Endothelial cell of umbilical vein (primary cell): ENCODE data around the gene BIN2. TPM values are rescaled to one million over a fixed set of nuclear protein-coding genes. Genes with fewer than 3 reads are reported as not detected.
"Not testable (repeated sequence)": the region's sequence is repeated elsewhere in the genome, so short reads cannot be mapped to it uniquely, and the experiment has no call there.

Source experiments
- BruUV-seq: library from RNA; stranded (reverse); fragments of 400-500 nt; replicated peaks from 2 replicates; lab custom pipeline; 2021; lab: Mats Ljungman, UMichigan
- CTCF ChIA-PET: fragments of 300-600, 350-600 bp; sonication (Branson Sonifier 250); formaldehyde crosslinking; loops from one replicate; lab custom pipeline; 2021; ENCODE audit warnings: antibody characterized with exemption, inconsistent platforms; lab: Charles Lee
- POLR2A ChIA-PET: fragments of 300-600, 350-600 bp; sonication (Branson Sonifier 250); formaldehyde crosslinking; loops from one replicate; lab custom pipeline; 2021; ENCODE audit warnings: antibody characterized with exemption, inconsistent platforms; lab: Charles Lee
- DNase-seq: peaks from one replicate; pipeline ENCODE4 v3.0.0-alpha.2; 2011; ENCODE audit warnings: low read depth, low spot score
- FAIRE-seq: peaks from 2 replicates; lab custom pipeline; 2011; peaks lifted over from hg19 to GRCh38; lab: Jason Lieb, UNC
- H2AFZ ChIP-seq: 2 replicates; pipeline ENCODE4 v1.6.0; 2012; ENCODE audit warnings: low read depth, low read length, control low read depth, inconsistent platforms
- H3K27ac ChIP-seq: 2 replicates; pipeline ENCODE4 v1.5.1; 2011; ENCODE audit warnings: low read depth, mild to moderate bottlenecking, control low read depth, low read length, moderate library complexity; ENCODE audit not compliant: insufficient read depth
- H3K27me3 ChIP-seq, 2 experiments: 2 replicates each; pipeline versions ENCODE4 v1.6.0 to v1.6.1; 2011; ENCODE audit warnings: low read length in 2 of 2, mixed read lengths in 1 of 2; ENCODE audit not compliant: control insufficient read depth in 2 of 2, insufficient read depth in 2 of 2
- H3K36me3 ChIP-seq, 2 experiments: 2 replicates in 1 of 2; 3 replicates in 1 of 2; pipeline ENCODE4 v1.5.1; 2011; ENCODE audit warnings: low read length in 2 of 2, mild to moderate bottlenecking in 1 of 2, moderate library complexity in 1 of 2; ENCODE audit not compliant: control insufficient read depth in 2 of 2, insufficient read depth in 2 of 2; ENCODE audit errors: extremely low read depth in 1 of 2
- H3K4me1 ChIP-seq: 3 replicates; pipeline ENCODE4 v1.5.1; 2011; ENCODE audit warnings: mild to moderate bottlenecking, low read length; ENCODE audit not compliant: control insufficient read depth, insufficient read depth; ENCODE audit errors: extremely low read depth
- H3K4me2 ChIP-seq: 2 replicates; pipeline ENCODE4 v1.6.1; 2011; ENCODE audit warnings: low read length, control low read depth, mixed read lengths; ENCODE audit not compliant: insufficient read depth
- H3K4me3 ChIP-seq, 3 experiments: fragments of 200-600 bp in 1 of 3; sonication (generic), shearing (Covaris generic) in 1 of 3; replicated peaks in 1 of 3; 2 replicates each; pipeline ENCODE4 v1.5.1; 2011 to 2016; ENCODE audit warnings: control low read depth in 3 of 3, low read length in 3 of 3, mild to moderate bottlenecking in 2 of 3, inconsistent platforms in 1 of 3, low read depth in 1 of 3, moderate library complexity in 1 of 3; ENCODE audit not compliant: insufficient read depth in 1 of 3
- H3K79me2 ChIP-seq: 2 replicates; pipeline ENCODE4 v1.6.0; 2012; ENCODE audit warnings: low read length, inconsistent platforms; ENCODE audit not compliant: control insufficient read depth, insufficient read depth
- H3K9ac ChIP-seq: replicated peaks from 2 replicates; pipeline ENCODE3; 2011; ENCODE audit warnings: low read length, control low read depth; ENCODE audit not compliant: insufficient read depth; ENCODE audit errors: extremely low read depth
- H3K9me1 ChIP-seq: replicated peaks from 3 replicates; pipeline ENCODE4 v1.6.0; 2011; ENCODE audit warnings: mild to moderate bottlenecking, low read length; ENCODE audit not compliant: control insufficient read depth, insufficient read depth; ENCODE audit errors: extremely low read depth
- H3K9me3 ChIP-seq: replicated peaks from 2 replicates; pipeline ENCODE4 v1.5.1; 2012; ENCODE audit warnings: low read length, inconsistent platforms; ENCODE audit not compliant: control insufficient read depth, insufficient read depth
- H4K20me1 ChIP-seq: replicated peaks from 2 replicates; pipeline ENCODE3; 2011; ENCODE audit warnings: mild to moderate bottlenecking, low read length; ENCODE audit not compliant: control insufficient read depth, insufficient read depth; ENCODE audit errors: extremely low read depth
- EZH2 ChIP-seq: IDR thresholded peaks from 2 replicates; pipeline ENCODE4 v1.6.1; 2012; ENCODE audit warnings: borderline replicate concordance, low read depth, mild to moderate bottlenecking, moderate library complexity, low read length, inconsistent platforms; ENCODE audit not compliant: severe bottlenecking
- GATA2 ChIP-seq: IDR thresholded peaks from 2 replicates; pipeline ENCODE4 v1.7.0; 2011; ENCODE audit warnings: low read depth, mild to moderate bottlenecking, moderate library complexity, mixed read lengths, low read length; ENCODE audit not compliant: insufficient read length, insufficient read depth
- JUN ChIP-seq: IDR thresholded peaks from 2 replicates; pipeline ENCODE4 v1.6.1; 2011; ENCODE audit warnings: borderline replicate concordance, low read depth; ENCODE audit not compliant: insufficient read length, insufficient read depth
- MYC ChIP-seq: IDR thresholded peaks from one replicate; pipeline ENCODE4 v1.6.1; 2011; ENCODE audit warnings: mild to moderate bottlenecking, low read depth, low read length
- POLR2A ChIP-seq: IDR thresholded peaks from 2 replicates; pipeline ENCODE4 v1.6.1; 2012; ENCODE audit warnings: low read depth, mild to moderate bottlenecking, control low read depth, low read length
- POLR2AphosphoS5 ChIP-seq: IDR thresholded peaks from 2 replicates; pipeline ENCODE4 v1.6.1; 2012; ENCODE audit warnings: low read depth, mild to moderate bottlenecking, control low read depth, low read length, moderate library complexity; ENCODE audit not compliant: insufficient read depth
- dilution Hi-C: fragments of 300-500 bp; cut with MboI; formaldehyde crosslinking; loops from one replicate; pipeline ENCODE4 v1.15.0; 2019; ENCODE audit warnings: low sequenced_read_pairs; ENCODE audit not compliant: extremely low pct_ligation_motif_present
- intact Hi-C: fragments of 100-400 bp; cut with micrococcal nuclease; formaldehyde crosslinking; loops from one replicate; pipeline ENCODE4 v1.10.0; 2022
- polyA plus RNA-seq, 4 experiments: library from polyadenylated mRNA; depleted of rRNA in 3 of 4; stranded (reverse) in 3 of 4; unstranded in 1 of 4; fragments of >200 nt; gene quantifications; 2 replicates each; pipeline versions ENCODE4 v1.2.1 to v1.2.3, GENCODE V29; 2011 to 2012; ENCODE audit warnings: missing spikeins in 1 of 4
- total RNA-seq: library from RNA; stranded (reverse); gene quantifications from 2 replicates; pipeline ENCODE4 v1.2.3, GENCODE V29; 2021
- TF ChIP-seq, protein P1 (sequence below): IDR thresholded peaks from 2 replicates; pipeline ENCODE4 v1.6.1; 2011; ENCODE audit not compliant: insufficient read depth, insufficient read length
- TF ChIP-seq, protein P2 (sequence below), 2 donors: IDR thresholded peaks; 1 replicate in 1 of 2; 2 replicates in 1 of 2; pipeline ENCODE4 v1.5.1; 2011; ENCODE audit warnings: low read length in 2 of 2, mild to moderate bottlenecking in 2 of 2, moderate library complexity in 2 of 2, control low read depth in 1 of 2, inconsistent platforms in 1 of 2, low read depth in 1 of 2; ENCODE audit not compliant: insufficient read depth in 1 of 2; ENCODE audit errors: extremely low read depth in 1 of 2

The BIN2 gene
- total and polyA plus RNA-seq, 2 donors (not counting 3 experiments of a cell fraction or from before 2014, with no cell fraction given): not detected

DNA sequence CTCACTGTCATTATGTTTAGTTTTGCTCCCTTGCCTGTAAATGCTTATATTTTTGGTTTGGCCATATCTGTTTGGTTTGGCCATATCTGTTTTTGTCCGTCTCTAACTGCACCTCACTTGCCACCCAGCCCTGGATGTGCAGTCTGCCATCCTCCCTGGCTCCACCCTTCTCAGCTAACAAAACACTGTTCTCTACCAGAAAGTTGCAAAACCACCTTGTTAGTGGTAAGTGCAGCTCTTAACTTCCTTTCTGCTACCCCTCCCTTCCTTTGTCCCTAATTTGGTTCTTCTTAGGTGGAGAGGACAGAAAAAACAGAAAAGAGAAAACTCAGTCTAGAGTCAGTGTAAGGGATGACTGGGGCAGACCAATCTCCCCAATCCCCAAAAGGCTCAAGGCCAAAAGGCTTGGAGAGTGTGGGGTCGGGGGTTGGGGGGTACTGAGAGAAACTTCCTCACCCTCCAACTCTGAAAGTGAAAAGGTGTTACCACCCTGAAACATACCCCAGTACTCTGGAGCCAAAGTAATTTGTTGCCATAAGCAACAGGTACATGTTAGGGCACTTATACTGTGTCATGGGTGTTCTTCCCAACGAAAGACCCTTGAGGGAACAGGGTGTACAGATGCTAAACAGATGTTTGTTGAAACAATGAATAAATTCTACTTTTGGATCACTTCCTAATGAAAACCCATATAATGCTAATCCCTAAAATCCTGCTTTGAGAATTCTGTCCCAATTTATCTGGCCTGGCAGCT, 5.0 kb downstream of the BIN2 start:
- Histone ChIP-seq H3K4me1 (no peaks in the 10 kb centered on the region), H3K9ac (no peak overlapping the region), H3K27ac (no peak overlapping the region), H3K4me2 (no peak overlapping the region), H3K4me3 (no peak overlapping the region), H4K20me1 (no peaks in the 10 kb centered on the region), H2AFZ (no peak overlapping the region), H3K9me3 (no peaks in the 10 kb centered on the region), H3K36me3 (no peaks in the 10 kb centered on the region), H3K27me3 (peaks cover 0 to 2% of the 10 kb centered on the region in 2 experiments), H3K9me1 (no peaks in the 10 kb centered on the region), H3K79me2 (no peaks in the 10 kb centered on the region)
- BruUV-seq: no TSS peak
- dilution Hi-C loops: no loop called here
- CTCF ChIA-PET: interaction anchor here (0.9 kb wide), 1 partner anchor 29 kb away, joined by 3 read pairs; no protein-coding TSS in a partner anchor
- no peak for FAIRE-seq
- intact Hi-C loops: no loop called here
- POLR2A ChIA-PET: no interaction called here
- TF ChIP-seq POLR2A (no peak), EZH2 (no peak), GATA2 (no peak), JUN (no peak), POLR2AphosphoS5 (no peak), MYC (no peak)
- TF ChIP-seq, protein P1, sequence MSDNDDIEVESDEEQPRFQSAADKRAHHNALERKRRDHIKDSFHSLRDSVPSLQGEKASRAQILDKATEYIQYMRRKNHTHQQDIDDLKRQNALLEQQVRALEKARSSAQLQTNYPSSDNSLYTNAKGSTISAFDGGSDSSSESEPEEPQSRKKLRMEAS: no peak
- TF ChIP-seq, protein P2, sequence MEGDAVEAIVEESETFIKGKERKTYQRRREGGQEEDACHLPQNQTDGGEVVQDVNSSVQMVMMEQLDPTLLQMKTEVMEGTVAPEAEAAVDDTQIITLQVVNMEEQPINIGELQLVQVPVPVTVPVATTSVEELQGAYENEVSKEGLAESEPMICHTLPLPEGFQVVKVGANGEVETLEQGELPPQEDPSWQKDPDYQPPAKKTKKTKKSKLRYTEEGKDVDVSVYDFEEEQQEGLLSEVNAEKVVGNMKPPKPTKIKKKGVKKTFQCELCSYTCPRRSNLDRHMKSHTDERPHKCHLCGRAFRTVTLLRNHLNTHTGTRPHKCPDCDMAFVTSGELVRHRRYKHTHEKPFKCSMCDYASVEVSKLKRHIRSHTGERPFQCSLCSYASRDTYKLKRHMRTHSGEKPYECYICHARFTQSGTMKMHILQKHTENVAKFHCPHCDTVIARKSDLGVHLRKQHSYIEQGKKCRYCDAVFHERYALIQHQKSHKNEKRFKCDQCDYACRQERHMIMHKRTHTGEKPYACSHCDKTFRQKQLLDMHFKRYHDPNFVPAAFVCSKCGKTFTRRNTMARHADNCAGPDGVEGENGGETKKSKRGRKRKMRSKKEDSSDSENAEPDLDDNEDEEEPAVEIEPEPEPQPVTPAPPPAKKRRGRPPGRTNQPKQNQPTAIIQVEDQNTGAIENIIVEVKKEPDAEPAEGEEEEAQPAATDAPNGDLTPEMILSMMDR (IDR thresholded peaks at IDR 0.05; ENCODE audit: extremely low read depth in 1 of 2, insufficient read depth in 1 of 2, low read depth in 1 of 2, low read length in 2 of 2): no peak
- no peak for DNase-seq

DNA sequence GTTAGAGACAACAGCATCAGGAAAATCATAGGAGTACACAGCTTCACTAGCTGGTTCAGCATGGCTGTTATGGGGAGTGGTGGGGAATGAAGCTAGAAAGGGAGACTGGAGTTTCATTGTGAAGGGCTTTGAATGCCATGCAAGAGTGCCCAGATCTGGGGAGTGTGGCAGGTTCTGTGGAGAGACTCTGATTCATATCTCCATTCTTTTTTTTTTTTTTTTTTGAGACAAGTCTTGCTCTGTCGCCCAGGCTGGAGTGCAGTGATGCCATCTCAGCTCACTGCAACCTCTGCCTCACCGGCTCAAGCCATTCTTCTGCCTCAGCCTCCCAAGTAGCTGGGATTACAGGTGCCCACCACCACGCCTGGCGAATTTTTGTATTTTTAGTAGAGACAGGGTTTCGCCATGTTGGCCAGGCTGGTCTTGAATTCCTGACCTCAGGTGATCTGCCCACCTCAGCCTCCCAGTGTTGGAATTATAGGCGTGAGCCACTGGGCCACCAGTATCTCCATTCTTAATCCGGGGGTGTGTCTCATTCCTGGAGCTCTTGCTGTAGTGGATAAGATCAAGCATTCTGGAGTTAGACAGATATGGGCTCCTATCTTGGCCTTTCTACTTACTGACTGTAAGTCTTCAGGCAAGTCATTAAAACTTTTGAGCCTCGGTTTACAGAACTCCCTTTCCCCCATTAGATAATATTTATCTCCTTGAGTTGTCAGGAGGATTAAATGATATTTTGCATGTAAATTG, 5.7 kb downstream of the BIN2 start:
- dilution Hi-C loops, H3K36me3 ChIP-seq, H3K27me3 ChIP-seq, H3K9me1 ChIP-seq, H4K20me1 ChIP-seq, H3K9me3 ChIP-seq, H3K4me2 ChIP-seq, H3K4me3 ChIP-seq, intact Hi-C loops, H3K4me1 ChIP-seq, H3K79me2 ChIP-seq, BruUV-seq, H2AFZ ChIP-seq, DNase-seq, H3K27ac ChIP-seq, H3K9ac ChIP-seq, FAIRE-seq: not testable (repeated sequence)
- ChIA-PET POLR2A (interaction anchor here (0.7 kb wide), 1 partner anchor 555 kb away, joined by 3 read pairs; the partner anchor contains the start of gene ATF1), CTCF (interaction anchor here (0.9 kb wide), 1 partner anchor 30 kb away, joined by 3 read pairs; no protein-coding TSS in a partner anchor)
